Left ventricle myocardium inferior (tissue), 1 donor: ENCODE data around the gene AHNAK. TPM values are rescaled to one million over a fixed set of nuclear protein-coding genes. Genes with fewer than 3 reads are reported as not detected.
"Not testable (repeated sequence)": the region's sequence is repeated elsewhere in the genome, so short reads cannot be mapped to it uniquely, and the experiment has no call there.

Experiments used
- DNase-seq: peaks from one replicate; pipeline ENCODE4 v3.0.0-alpha.2; 2020
- H3K27ac ChIP-seq: fragments of 200-600 bp; replicated peaks from 2 replicates; pipeline ENCODE4 v1.8.0; 2021
- H3K27me3 ChIP-seq: fragments of 200-600 bp; 2 replicates; pipeline ENCODE4 v1.8.0; 2021; ENCODE audit warnings: low read depth
- H3K36me3 ChIP-seq: fragments of 200-600 bp; 2 replicates; pipeline ENCODE4 v1.8.0; 2021
- H3K4me1 ChIP-seq: fragments of 200-600 bp; 2 replicates; pipeline ENCODE4 v1.8.0; 2021
- H3K4me3 ChIP-seq: fragments of 200-600 bp; 2 replicates; pipeline ENCODE4 v1.8.0; 2021; ENCODE audit warnings: mild to moderate bottlenecking, moderate library complexity
- H3K9me3 ChIP-seq: fragments of 200-600 bp; replicated peaks from 2 replicates; pipeline ENCODE4 v1.8.0; 2021
- CTCF ChIP-seq: fragments of 200-600 bp; IDR thresholded peaks from 2 replicates; pipeline ENCODE4 v1.8.0; 2021; ENCODE audit warnings: antibody characterized with exemption, mild to moderate bottlenecking, borderline replicate concordance
- intact Hi-C: fragments of 100-400 bp; cut with micrococcal nuclease; formaldehyde crosslinking; loops from one replicate; pipeline ENCODE4 v1.11.0; 2022
- total RNA-seq: library from RNA; stranded (reverse); fragmentation: NEBNext Ultra II Directional; extraction: Animal tissue kit (Norgen Biotek cat#: 25700); gene quantifications from one replicate; pipeline ENCODE4 v1.2.1, GENCODE V29; 2021
- donor health status: DM: no; HTN: yes; CAD: no; lungs with severe emphysema.

Gene AHNAK
- total RNA-seq, 1 donor from 2014 or later, result 290 TPM

GRCh38 chr11:62499944-62500649, 46.5 kb downstream of the AHNAK start:
- H3K27ac ChIP-seq, result peak overlapping the region; percentile 85
- no peaks in the 10 kb centered on the region for H3K36me3 ChIP-seq
- no peak overlapping the region for H3K4me3 ChIP-seq
- no peaks in the 10 kb centered on the region for H3K27me3 ChIP-seq
- H3K9me3 ChIP-seq, result no peaks in the 10 kb centered on the region
- TF ChIP-seq CTCF, result no peak
- intact Hi-C loops, result no loop called here
- DNase-seq, result no peak
- peaks cover 69% of the 10 kb centered on the region for H3K4me1 ChIP-seq

- H3K36me3 ChIP-seq, H3K27me3 ChIP-seq, H3K9me3 ChIP-seq, intact Hi-C loops, H3K4me3 ChIP-seq: not testable (repeated sequence)
- Histone ChIP-seq H3K4me1 (peaks cover 63% of the 10 kb centered on the region), H3K27ac (peak overlapping the region; percentile 85)
- DNase-seq, result peak; percentile 45
Measured at GRCh38 chr11:62499311-62499943, 47.2 kb downstream of the AHNAK start.

DNA sequence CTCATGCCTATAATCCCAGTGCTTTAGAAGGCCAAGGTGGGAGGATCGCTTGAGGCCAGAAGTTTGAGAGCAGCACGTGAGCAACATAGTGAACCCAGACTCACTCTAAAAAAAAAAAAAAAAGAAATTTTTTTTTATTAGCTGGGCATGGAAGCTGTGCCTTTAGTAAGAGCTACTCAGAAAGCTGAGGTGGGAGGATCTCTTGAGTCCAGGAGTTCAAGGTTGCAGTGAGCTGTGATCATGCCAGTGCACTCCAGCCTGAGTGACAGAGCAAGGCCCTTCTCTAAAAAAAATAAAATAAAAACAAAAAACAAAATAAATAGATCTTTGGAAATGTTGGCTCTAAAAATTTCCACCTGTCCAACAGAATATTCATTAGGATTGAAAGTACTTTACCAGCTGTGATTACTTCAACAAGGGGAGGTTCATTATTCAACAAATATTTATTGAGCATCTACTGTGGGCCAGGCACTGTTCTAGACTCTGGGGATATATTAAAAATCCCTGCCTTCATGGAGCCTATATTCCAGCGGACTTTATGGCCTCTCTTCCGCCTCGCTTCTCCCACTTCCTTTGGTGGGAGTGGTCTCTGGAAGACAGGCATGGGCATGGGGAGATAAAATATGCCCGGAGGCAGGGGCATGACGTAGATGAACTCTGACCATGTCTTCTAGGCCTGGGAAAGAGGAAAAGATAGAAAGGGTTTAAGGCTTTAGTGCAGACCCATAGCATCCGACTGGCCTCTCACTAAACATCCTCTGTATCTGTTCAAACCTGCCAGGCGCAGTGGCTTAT, 47.9 kb downstream of the AHNAK start:
- Histone ChIP-seq H3K36me3 (no peaks in the 10 kb centered on the region), H3K27me3 (no peaks in the 10 kb centered on the region), H3K4me1 (peaks cover 55% of the 10 kb centered on the region), H3K27ac (peak overlapping the region; percentile 85), H3K9me3 (no peaks in the 10 kb centered on the region), H3K4me3 (no peak overlapping the region)
- intact Hi-C loops, result no loop called here
- no peak for DNase-seq
- TF ChIP-seq CTCF, result no peak

DNA sequence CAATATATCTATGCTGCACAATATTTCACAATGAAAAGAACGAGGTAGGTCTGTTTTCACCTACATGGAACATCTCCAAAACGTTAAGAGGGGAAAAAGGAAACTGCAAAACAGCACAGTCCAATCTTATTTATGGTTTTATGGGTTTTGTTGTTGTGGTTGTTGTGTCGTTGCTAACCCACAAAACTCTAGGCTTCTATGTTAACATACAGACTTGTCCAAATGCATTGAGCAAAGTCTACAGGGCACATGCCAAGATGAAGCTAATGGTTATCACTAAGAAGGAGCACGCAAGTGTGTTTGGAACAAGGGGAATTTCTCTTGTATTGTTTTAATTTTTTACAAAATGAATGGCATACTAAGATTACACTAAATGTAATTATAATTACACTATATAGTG, 48.6 kb downstream of the AHNAK start:
- no peak for TF ChIP-seq CTCF
- no peak overlapping the region for H3K4me3 ChIP-seq
- no peaks in the 10 kb centered on the region for H3K27me3 ChIP-seq
- H3K27ac ChIP-seq, result no peak overlapping the region
- H3K9me3 ChIP-seq, result no peaks in the 10 kb centered on the region
- no peaks in the 10 kb centered on the region for H3K36me3 ChIP-seq
- DNase-seq, result no peak
- intact Hi-C loops, result no loop called here
- H3K4me1 ChIP-seq, result peaks cover 49% of the 10 kb centered on the region

DNA sequence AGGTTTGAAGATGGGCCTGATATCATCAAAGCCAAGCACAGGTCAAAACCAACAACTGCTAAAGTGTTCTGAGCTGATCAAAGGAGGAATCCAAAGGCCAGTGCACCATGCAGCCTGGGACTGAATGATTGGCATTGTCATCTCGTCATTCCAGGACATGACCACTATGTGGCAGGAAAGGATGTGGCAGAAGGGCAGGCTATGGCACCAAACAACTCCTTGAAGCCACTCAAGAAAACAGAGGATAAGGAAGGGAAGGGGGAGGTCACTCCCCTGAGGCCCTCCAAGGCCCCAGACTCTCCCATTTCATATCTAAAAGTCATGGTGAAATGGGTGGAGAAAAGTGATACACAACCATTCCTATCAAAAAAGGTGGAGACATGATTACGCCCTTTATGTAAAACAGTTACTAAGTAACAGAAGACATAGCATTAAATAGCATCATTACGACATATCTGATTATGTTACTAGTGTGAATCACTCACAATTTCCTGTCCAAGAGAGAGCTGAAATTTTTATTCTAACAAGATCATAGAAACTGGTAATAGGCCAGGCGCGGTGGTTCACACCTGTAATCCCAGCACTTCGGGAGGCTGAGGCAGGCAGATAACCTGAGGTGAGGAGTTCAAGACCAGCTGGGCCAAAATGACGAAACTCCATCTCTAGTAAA, 49.3 kb downstream of the AHNAK start:
- no peaks in the 10 kb centered on the region for H3K27me3 ChIP-seq
- H3K27ac ChIP-seq, result peak overlapping the region; percentile 22
- peak; percentile 62 for TF ChIP-seq CTCF
- no peaks in the 10 kb centered on the region for H3K9me3 ChIP-seq
- peaks cover 41% of the 10 kb centered on the region for H3K4me1 ChIP-seq
- intact Hi-C loops, result no loop called here
- H3K36me3 ChIP-seq, result no peaks in the 10 kb centered on the region
- DNase-seq, result no peak
- no peak overlapping the region for H3K4me3 ChIP-seq
